ENCODE measurements around the gene SORBS1. TPM values are rescaled to one million over a fixed set of nuclear protein-coding genes. Genes with fewer than 3 reads are reported as not detected.

The SORBS1 gene
- total RNA-seq, 1 donor from 2014 or later: 5.1 TPM

DNA sequence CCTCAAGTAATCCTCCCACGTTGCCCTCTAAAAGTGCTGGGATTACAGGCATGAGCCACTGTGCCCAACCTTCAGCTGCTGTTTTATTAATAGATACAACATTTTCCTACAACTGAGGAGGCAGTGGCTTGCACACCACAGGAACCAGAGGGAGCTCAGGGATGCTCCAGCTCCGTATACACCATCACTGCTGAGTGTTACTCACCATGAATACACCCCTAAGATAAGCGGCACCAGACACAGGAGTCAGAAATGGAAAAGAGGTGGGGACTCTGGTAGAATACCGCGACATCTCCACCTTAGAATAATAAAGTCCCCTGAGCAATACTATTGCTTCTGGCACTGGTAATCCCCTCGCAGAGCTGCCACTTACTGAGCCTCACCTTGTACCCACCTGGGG is 201.7 kb downstream of the SORBS1 start:
- Mint-ChIP-seq H3K27me3 (ENCODE audit: low read depth, unreplicated experiment) (no peaks in the 10 kb centered on the region), H3K4me3 (ENCODE audit: unreplicated experiment) (no peak overlapping the region), H3K36me3 (ENCODE audit: low read depth, unreplicated experiment) (peaks cover 5% of the 10 kb centered on the region), H3K9me3 (ENCODE audit: unreplicated experiment) (no peaks in the 10 kb centered on the region), H3K4me1 (ENCODE audit: low read depth, unreplicated experiment) (peaks cover 18% of the 10 kb centered on the region), H3K27ac (ENCODE audit: unreplicated experiment) (no peak overlapping the region)
- no peak overlapping the region for H3K9ac ChIP-seq (ENCODE audit: low read length)
- no peak overlapping the region for H2AFZ ChIP-seq (ENCODE audit: low read depth, low read length)
- DNase-seq (ENCODE audit: low read depth) (peak; percentile 8), FAIRE-seq (no peak)
- H4K20me1 ChIP-seq (ENCODE audit: insufficient read depth, low read length): no peaks in the 10 kb centered on the region
- no peak overlapping the region for H3K27ac ChIP-seq (ENCODE audit: low read depth, low read length)
- H3K27me3 ChIP-seq (ENCODE audit: insufficient read depth, low read length): no peaks in the 10 kb centered on the region
- no peak overlapping the region for H3K4me2 ChIP-seq (ENCODE audit: low read length)
- no peak for TF ChIP-seq EZH2 (IDR thresholded peaks at IDR 0.05; ENCODE audit: insufficient read depth, low read length)
- H3K36me3 ChIP-seq (ENCODE audit: insufficient read depth, low read length): no peaks in the 10 kb centered on the region
- no peaks in the 10 kb centered on the region for H3K9me3 ChIP-seq (ENCODE audit: insufficient read depth, low read depth, low read length)
- no peaks in the 10 kb centered on the region for H3K79me2 ChIP-seq (ENCODE audit: insufficient read depth, low read length)
- no peak overlapping the region for H3K4me3 ChIP-seq (ENCODE audit: insufficient read depth, low read depth, low read length)
- H3K4me1 ChIP-seq (ENCODE audit: insufficient read depth, low read length): no peaks in the 10 kb centered on the region

DNA sequence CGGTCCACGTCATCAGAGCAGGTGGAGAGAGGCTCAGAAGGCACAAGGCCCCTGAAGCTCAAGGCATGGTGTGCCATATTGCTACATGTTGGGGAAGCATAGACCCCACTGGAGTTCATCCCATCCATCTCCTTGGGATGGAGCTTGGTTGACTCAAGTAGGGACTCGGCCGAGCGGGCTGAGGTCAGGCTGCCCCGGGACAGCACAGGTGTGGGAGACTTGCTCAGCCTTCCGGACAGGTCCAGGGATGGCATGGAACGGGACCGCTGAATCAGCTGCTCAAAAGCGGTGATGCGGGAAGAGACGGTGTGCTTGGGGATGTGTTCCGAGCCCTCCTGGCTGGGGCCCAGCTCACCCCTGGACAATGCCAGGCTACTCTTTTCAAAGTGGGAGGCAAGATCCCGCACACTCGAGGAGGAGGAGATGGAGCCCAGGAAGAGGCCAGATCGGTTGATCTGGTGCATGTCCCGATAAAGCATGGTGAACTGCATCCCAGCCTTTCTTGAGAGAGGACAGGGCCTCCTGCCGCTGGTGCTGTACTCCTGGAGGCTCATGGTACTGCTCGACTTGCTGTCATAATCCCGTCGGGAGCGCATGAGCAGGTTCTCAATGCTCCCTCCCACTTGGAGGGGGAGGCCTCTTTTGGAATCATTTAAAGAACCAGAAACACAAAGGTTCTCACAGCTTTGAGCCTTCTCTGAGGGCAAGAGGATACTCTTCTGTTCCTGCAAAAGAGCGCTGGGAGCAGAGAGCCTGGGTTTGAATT is 204.8 kb downstream of the SORBS1 start:
- H3K4me1 Mint-ChIP-seq (ENCODE audit: low read depth, unreplicated experiment): peaks cover 10% of the 10 kb centered on the region
- Histone ChIP-seq H3K36me3 (ENCODE audit: insufficient read depth, low read length) (no peaks in the 10 kb centered on the region), H3K9ac (ENCODE audit: low read length) (no peak overlapping the region), H3K79me2 (ENCODE audit: insufficient read depth, low read length) (no peaks in the 10 kb centered on the region), H3K27ac (ENCODE audit: low read depth, low read length) (no peak overlapping the region), H3K27me3 (ENCODE audit: insufficient read depth, low read length) (no peaks in the 10 kb centered on the region), H4K20me1 (ENCODE audit: insufficient read depth, low read length) (no peaks in the 10 kb centered on the region), H2AFZ (ENCODE audit: low read depth, low read length) (no peak overlapping the region), H3K4me2 (ENCODE audit: low read length) (no peak overlapping the region), H3K9me3 (ENCODE audit: insufficient read depth, low read depth, low read length) (no peaks in the 10 kb centered on the region), H3K4me1 (ENCODE audit: insufficient read depth, low read length) (no peaks in the 10 kb centered on the region), H3K4me3 (ENCODE audit: insufficient read depth, low read depth, low read length) (no peak overlapping the region)
- no peaks in the 10 kb centered on the region for H3K27me3 Mint-ChIP-seq (ENCODE audit: low read depth, unreplicated experiment)
- no peak overlapping the region for H3K27ac Mint-ChIP-seq (ENCODE audit: unreplicated experiment)
- no peak for TF ChIP-seq EZH2 (IDR thresholded peaks at IDR 0.05; ENCODE audit: insufficient read depth, low read length)
- TF ChIP-seq, protein P1, sequence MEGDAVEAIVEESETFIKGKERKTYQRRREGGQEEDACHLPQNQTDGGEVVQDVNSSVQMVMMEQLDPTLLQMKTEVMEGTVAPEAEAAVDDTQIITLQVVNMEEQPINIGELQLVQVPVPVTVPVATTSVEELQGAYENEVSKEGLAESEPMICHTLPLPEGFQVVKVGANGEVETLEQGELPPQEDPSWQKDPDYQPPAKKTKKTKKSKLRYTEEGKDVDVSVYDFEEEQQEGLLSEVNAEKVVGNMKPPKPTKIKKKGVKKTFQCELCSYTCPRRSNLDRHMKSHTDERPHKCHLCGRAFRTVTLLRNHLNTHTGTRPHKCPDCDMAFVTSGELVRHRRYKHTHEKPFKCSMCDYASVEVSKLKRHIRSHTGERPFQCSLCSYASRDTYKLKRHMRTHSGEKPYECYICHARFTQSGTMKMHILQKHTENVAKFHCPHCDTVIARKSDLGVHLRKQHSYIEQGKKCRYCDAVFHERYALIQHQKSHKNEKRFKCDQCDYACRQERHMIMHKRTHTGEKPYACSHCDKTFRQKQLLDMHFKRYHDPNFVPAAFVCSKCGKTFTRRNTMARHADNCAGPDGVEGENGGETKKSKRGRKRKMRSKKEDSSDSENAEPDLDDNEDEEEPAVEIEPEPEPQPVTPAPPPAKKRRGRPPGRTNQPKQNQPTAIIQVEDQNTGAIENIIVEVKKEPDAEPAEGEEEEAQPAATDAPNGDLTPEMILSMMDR (IDR thresholded peaks at IDR 0.05; ENCODE audit: insufficient read depth, low read depth, low read length): no peak
- DNase-seq (ENCODE audit: low read depth): no peak
- H3K9me3 Mint-ChIP-seq (ENCODE audit: unreplicated experiment): no peaks in the 10 kb centered on the region
- peaks cover 5% of the 10 kb centered on the region for H3K36me3 Mint-ChIP-seq (ENCODE audit: low read depth, unreplicated experiment)
- no peak for FAIRE-seq
- H3K4me3 Mint-ChIP-seq (ENCODE audit: unreplicated experiment): no peak overlapping the region

DNA sequence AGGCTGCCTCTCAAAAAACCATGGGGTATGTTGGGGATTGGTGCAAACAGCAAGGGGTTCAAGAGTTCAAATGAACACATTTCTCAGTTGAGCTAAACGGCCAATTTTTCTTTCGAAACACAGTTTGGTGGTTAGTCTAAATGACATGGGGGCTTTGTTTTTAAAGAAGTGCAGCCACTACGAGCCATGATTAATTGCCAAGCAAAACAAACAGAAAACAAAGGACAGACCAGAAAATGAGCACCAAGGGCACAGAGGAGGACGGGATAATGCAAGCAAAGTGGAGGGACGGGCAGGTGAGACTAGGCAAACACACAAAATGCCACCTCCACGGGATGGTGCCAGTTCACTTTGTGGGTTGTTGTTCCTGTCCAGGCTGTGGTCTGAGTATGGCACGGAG is 205.9 kb downstream of the SORBS1 start:
- Mint-ChIP-seq H3K27me3 (ENCODE audit: low read depth, unreplicated experiment) (no peaks in the 10 kb centered on the region), H3K36me3 (ENCODE audit: low read depth, unreplicated experiment) (peaks cover 5% of the 10 kb centered on the region), H3K27ac (ENCODE audit: unreplicated experiment) (no peak overlapping the region), H3K4me1 (ENCODE audit: low read depth, unreplicated experiment) (peaks cover 10% of the 10 kb centered on the region), H3K9me3 (ENCODE audit: unreplicated experiment) (no peaks in the 10 kb centered on the region), H3K4me3 (ENCODE audit: unreplicated experiment) (no peak overlapping the region)
- Histone ChIP-seq H3K27ac (ENCODE audit: low read depth, low read length) (no peak overlapping the region), H3K27me3 (ENCODE audit: insufficient read depth, low read length) (no peaks in the 10 kb centered on the region), H4K20me1 (ENCODE audit: insufficient read depth, low read length) (no peaks in the 10 kb centered on the region), H3K4me2 (ENCODE audit: low read length) (no peak overlapping the region), H3K36me3 (ENCODE audit: insufficient read depth, low read length) (no peaks in the 10 kb centered on the region), H3K4me1 (ENCODE audit: insufficient read depth, low read length) (no peaks in the 10 kb centered on the region), H3K9me3 (ENCODE audit: insufficient read depth, low read depth, low read length) (no peaks in the 10 kb centered on the region), H3K4me3 (ENCODE audit: insufficient read depth, low read depth, low read length) (no peak overlapping the region), H2AFZ (ENCODE audit: low read depth, low read length) (no peak overlapping the region), H3K9ac (ENCODE audit: low read length) (no peak overlapping the region), H3K79me2 (ENCODE audit: insufficient read depth, low read length) (no peaks in the 10 kb centered on the region)
- DNase-seq (ENCODE audit: low read depth) (peak; percentile 42), FAIRE-seq (no peak)
- TF ChIP-seq, protein P1 (IDR thresholded peaks at IDR 0.05; ENCODE audit: insufficient read depth, low read depth, low read length): no peak
- no peak for TF ChIP-seq EZH2 (IDR thresholded peaks at IDR 0.05; ENCODE audit: insufficient read depth, low read length)

All from astrocyte (in vitro differentiated cells and primary cell).